ENCODE measurements around the gene MGAT5B.

Gene MGAT5B

DNA sequence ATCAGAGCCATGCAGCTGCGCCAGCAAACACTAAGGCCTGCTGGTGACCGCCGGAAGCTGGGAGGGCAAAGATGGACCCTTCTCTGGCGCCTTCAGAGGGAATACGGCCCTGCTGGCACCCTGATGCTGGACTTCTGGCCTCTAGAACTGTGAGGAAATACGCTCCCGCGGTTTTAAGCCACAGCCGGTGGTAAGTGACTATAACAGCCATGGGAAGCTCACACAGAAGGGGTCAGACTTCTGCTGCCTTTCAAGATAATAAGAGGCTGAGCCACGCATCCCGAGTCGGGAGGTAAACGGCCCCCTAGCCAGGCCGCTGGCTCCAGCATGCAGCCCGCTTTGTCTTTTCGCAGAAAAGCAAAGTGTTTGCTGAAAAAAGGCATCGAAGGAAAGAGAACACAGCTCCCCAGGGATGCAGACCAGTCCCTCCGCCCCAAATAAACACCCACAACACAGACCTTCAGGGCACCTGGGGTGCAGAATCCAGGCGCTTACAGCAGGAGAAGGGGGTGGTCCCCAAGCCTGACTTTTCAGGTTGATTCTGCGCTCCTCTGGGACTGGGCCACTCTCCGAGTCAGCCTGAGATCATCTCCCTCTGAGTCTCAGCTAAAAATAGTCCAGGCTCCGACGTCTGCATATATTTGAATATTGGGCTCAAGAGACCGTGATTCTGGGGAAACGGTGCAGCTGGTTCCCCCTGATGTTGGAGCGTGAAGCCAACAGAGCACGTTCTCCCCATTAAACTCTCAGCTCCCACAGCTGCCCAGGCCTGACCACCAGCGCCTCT is 89.7 kb downstream of the MGAT5B start:
- no peak overlapping the region for H3K4me3 ChIP-seq (replicated peaks; ENCODE audit: low read depth, low read length)
- DNase-seq (ENCODE audit: low read depth) = no peak
- TF ChIP-seq, protein P1, sequence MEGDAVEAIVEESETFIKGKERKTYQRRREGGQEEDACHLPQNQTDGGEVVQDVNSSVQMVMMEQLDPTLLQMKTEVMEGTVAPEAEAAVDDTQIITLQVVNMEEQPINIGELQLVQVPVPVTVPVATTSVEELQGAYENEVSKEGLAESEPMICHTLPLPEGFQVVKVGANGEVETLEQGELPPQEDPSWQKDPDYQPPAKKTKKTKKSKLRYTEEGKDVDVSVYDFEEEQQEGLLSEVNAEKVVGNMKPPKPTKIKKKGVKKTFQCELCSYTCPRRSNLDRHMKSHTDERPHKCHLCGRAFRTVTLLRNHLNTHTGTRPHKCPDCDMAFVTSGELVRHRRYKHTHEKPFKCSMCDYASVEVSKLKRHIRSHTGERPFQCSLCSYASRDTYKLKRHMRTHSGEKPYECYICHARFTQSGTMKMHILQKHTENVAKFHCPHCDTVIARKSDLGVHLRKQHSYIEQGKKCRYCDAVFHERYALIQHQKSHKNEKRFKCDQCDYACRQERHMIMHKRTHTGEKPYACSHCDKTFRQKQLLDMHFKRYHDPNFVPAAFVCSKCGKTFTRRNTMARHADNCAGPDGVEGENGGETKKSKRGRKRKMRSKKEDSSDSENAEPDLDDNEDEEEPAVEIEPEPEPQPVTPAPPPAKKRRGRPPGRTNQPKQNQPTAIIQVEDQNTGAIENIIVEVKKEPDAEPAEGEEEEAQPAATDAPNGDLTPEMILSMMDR (IDR thresholded peaks at IDR 0.05; ENCODE audit: low read length, missing control alignments) = no peak

DNA sequence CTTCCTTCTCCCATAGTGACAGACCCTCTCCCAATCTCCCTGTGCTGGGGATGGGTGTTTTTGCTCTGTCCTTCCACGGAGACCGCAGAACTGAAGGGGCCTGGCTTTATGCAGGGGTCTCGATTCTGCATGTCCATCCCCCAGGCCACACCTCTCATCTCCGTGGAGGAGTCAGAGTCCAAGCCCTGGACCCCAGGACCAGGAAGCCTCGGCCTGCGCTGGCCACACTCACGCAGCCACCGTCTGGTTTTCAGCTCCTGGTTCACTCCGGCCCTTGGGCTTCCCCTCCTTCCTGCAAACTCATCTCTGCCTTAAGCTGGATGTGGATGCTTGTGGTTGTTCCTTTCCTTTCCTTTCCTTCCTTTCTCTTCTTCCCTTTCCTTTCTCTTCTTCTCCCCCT is 90.8 kb downstream of the MGAT5B start:
- DNase-seq (ENCODE audit: low read depth) = no peak
- TF ChIP-seq, protein P1 (IDR thresholded peaks at IDR 0.05; ENCODE audit: low read length, missing control alignments) = no peak
- no peak overlapping the region for H3K4me3 ChIP-seq (replicated peaks; ENCODE audit: low read depth, low read length)

DNA sequence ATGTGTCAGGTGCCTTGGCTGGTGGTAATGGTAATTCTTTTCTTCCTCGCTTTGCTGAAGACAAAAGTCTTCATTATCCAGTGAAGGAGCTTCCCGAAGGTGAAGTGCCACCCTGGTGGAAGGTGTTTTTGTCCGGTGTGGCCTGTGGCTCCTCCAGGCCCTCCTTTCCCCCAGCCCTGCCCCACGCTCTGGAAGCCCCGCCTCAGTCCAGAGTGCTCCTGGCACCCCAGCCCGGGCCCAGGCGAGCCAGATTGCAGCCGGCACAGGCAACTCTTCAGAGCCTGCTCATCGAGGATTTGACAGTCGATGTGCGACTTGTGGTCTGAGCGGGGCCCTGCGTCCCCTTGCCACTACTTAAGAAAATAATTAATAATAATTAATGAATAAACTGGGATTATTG is 93.7 kb downstream of the MGAT5B start:
- no peak for DNase-seq (ENCODE audit: low read depth)
- TF ChIP-seq, protein P1 (IDR thresholded peaks at IDR 0.05; ENCODE audit: low read length, missing control alignments) = no peak

DNA sequence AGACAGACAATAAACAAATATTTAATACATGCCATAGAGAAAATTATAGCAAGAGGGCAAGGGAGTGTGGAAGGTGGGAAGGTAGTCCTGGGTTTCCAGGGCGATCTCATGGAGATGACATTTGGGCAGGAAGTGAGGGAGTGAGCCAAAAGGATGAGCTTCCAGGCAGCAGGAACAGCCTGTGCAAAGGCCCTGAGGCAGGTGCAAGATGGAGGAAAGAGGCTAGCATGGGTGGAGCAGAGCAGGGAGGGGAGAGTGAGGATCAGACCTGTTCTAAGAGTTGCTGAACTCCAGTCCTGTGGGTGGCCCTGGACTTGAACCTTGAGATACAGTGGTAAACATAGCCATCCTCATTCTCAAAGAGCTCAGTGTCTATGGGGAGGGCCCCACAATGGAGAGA is 94.7 kb downstream of the MGAT5B start:
- TF ChIP-seq, protein P1 (IDR thresholded peaks at IDR 0.05; ENCODE audit: low read length, missing control alignments) = no peak
- no peak for DNase-seq (ENCODE audit: low read depth)
- H3K4me3 ChIP-seq (replicated peaks; ENCODE audit: low read depth, low read length) = no peak overlapping the region

More for the DNA sequence above, 93.7 kb downstream of the MGAT5B start:
- H3K4me3 ChIP-seq (replicated peaks; ENCODE audit: low read depth, low read length) = no peak overlapping the region

DNA sequence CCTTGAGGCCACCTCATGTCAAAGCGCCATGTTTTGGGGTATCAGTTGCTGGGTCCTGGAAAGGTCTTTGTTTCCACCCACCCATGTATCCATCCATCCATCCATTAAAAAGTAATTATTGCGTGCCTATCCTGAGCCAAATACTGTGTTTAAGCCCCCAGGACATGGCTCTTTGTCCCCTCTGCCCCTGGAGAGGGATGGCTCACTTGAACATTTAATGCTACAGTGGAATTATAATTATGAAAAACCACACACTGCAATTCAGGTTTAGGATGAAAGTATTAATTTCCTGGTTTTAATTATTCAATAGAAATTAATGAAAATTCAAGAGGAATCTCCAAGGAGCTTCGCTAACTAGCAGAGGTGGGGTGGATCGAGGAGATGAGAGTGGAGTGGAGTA is 97.8 kb downstream of the MGAT5B start:
- TF ChIP-seq, protein P1 (IDR thresholded peaks at IDR 0.05; ENCODE audit: low read length, missing control alignments) = no peak
- H3K4me3 ChIP-seq (replicated peaks; ENCODE audit: low read depth, low read length) = no peak overlapping the region
- DNase-seq (ENCODE audit: low read depth) = no peak

DNA sequence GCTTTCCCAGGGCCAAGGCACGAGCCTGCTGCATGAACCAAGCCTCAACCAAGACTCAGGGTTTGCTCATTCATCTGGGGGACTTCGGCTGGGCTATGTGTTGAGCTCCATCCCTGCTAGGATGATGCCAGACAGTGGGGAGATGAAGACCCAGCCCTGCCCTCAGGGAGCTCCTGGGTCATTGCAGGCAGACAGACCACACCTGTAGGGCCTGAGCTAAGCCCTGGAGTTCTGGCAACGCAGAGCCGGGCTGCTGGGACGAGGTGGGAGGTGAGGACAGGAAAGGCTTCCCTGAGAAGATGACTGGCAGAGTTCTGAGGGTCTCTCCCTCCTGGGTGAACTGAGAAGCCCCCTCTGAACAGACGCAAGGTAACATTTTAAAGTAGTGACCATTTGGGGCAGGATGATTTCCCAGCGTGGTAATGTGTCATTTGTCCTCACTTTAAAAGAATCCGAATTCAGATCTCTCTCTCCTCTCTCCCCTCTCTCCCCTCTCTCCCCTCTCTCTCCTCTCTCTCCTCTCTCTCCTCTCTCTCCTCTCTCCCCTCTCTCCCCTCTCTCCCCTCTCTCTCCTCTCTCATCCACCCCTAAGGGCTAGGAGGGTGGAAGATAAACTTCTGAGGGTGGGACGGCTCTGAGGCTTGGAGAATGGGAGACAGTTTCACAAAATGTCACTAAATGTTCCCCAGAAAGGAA is 98.4 kb downstream of the MGAT5B start:
- H3K4me3 ChIP-seq (replicated peaks; ENCODE audit: low read depth, low read length) = no peak overlapping the region
- DNase-seq (ENCODE audit: low read depth) = no peak
- TF ChIP-seq, protein P1 (IDR thresholded peaks at IDR 0.05; ENCODE audit: low read length, missing control alignments) = no peak
